ENCODE results near the gene GFPT2. TPM values are rescaled to one million over a fixed set of nuclear protein-coding genes. Genes with fewer than 3 reads are reported as not detected.
A peak's percentile ranks its signal among the peaks of the same experiment; 100 is the strongest.

Gene GFPT2
- total RNA-seq, 4 donors from 2014 or later: 2.5 to 8.4 (median 3.8) TPM

DNA sequence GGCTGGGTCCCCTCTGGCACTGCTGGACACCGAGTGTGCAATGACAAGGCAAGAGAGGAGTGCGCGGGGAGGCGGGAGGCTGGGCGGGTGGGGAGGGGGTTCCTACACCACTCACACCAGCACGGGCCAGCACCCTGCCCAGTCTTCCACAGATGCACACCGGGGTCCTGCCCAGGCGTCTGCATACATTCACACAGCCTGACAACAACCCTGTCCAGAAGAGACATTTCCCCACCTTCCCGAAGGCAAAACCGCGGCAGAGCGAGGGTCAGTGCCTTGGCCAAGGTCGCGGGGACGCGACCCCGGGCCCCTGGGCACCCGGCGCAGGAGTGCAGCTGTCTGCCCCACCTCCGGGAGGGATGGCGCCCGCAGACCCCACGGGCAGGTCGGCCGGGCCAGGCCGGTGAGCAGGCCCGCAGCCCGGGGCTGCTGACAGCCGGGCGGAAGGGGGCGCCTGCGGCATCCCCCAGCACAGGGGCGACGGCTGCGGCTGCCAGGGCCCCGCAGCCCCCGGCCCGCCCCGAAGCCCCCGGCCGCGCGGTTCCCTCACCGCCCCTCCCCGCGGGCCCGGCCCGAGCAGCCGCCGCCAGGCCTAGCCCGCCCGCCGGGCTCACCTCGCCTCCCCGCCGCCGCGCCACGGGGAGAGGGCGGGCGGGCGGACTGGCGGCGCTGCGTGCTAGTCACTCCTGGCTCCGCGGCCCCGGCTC, 61.7 kb downstream of the GFPT2 start:
- WGBS, 2 donors: 0% methylated on average over 32 to 39 of the region's 68 CpGs
- TF ChIP-seq POLR2A (IDR thresholded peaks at IDR 0.05): no peak
- TF ChIP-seq, protein P1, sequence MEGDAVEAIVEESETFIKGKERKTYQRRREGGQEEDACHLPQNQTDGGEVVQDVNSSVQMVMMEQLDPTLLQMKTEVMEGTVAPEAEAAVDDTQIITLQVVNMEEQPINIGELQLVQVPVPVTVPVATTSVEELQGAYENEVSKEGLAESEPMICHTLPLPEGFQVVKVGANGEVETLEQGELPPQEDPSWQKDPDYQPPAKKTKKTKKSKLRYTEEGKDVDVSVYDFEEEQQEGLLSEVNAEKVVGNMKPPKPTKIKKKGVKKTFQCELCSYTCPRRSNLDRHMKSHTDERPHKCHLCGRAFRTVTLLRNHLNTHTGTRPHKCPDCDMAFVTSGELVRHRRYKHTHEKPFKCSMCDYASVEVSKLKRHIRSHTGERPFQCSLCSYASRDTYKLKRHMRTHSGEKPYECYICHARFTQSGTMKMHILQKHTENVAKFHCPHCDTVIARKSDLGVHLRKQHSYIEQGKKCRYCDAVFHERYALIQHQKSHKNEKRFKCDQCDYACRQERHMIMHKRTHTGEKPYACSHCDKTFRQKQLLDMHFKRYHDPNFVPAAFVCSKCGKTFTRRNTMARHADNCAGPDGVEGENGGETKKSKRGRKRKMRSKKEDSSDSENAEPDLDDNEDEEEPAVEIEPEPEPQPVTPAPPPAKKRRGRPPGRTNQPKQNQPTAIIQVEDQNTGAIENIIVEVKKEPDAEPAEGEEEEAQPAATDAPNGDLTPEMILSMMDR (IDR thresholded peaks at IDR 0.05): no peak
- intact Hi-C loops (cut with DNase I; ENCODE audit: low total_unique reads): loop anchor here (10.0 kb wide), 1 partner anchor 173 kb away; no protein-coding TSS in a partner anchor

DNA sequence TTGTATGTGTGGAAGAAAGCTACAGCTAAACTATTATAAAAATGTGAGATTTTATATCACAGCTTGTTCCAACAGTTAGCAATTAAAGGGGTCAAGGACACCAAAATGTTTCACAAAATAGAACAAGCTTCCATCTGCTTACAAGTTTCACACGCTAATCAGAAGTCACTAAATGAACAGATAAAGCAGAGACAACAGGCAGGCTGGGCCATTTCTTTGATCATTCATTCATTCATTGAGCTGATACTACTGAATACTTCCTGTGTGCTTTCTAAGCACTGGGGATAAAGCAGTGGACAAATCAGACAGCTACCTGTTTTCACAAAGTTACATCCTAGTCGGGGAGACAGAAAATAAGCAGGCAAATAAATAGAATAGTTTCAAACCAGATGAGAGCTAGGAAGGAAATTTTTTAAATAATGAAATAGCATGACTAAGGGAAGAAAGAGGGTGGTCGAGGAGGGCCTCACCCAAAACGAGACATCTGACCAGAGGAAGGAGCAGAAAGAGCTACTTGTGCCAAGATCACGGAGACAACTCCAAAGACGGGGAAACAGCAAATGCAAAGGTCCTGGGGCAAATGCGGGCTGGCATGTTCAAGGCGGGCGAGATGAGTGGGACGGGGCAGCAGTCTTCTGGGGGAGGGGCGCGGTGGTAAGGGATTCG, 62.4 kb downstream of the GFPT2 start:
- WGBS, 2 donors: 9 to 13% methylated on average over 13 of the region's 13 CpGs
- no peak overlapping the region for H3K4me3 ChIP-seq (ENCODE audit: low read depth, poor library complexity, severe bottlenecking)
- TF ChIP-seq, protein P1 (IDR thresholded peaks at IDR 0.05): no peak
- no peak for TF ChIP-seq POLR2A (IDR thresholded peaks at IDR 0.05)
- DNase-seq (ENCODE audit: low spot score in 2 of 2): no peak
- intact Hi-C loops (cut with DNase I; ENCODE audit: low total_unique reads): loop anchor here (10.0 kb wide), 1 partner anchor 174 kb away; no protein-coding TSS in a partner anchor

More for the DNA sequence above, 61.7 kb downstream of the GFPT2 start:
- H3K4me3 ChIP-seq (ENCODE audit: low read depth, poor library complexity, severe bottlenecking): peak overlapping the region; percentile 53
- DNase-seq (ENCODE audit: low spot score in 2 of 2): peak in 1 of 2 donors; percentile 85

- TF ChIP-seq, protein P1 (IDR thresholded peaks at IDR 0.05): no peak
- TF ChIP-seq POLR2A (IDR thresholded peaks at IDR 0.05): no peak
- peak in 1 of 2 donors; percentile 84 for DNase-seq (ENCODE audit: low spot score in 2 of 2)
- H3K4me3 ChIP-seq (ENCODE audit: low read depth, poor library complexity, severe bottlenecking): no peak overlapping the region
- intact Hi-C loops (cut with DNase I; ENCODE audit: low total_unique reads): loop anchor here (10.0 kb wide), 1 partner anchor 175 kb away; no protein-coding TSS in a partner anchor
- WGBS, 2 donors: 77 to 78% methylated on average over 5 of the region's 5 CpGs
Observed at GRCh38 chr5:180289966-180290365, 63.2 kb downstream of the GFPT2 start.

DNA sequence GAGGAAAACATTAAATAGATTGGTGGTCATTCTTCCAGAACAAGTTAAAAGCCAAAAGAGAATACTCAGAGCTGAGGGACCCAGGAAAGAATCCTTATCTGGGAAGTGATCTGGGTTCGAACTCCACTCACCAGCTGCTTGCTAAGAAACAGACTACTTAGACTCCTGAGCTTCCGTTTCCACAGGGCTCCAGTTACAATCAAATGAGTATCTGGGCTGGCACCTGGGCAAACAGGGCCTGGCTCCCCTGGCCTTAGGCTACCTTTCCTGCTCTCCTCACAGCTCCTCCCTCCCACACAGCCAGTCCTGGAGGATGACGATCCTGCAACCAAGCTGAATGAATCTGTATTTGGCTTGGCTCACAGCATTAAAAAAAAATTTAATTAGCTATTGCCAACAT, 63.7 kb downstream of the GFPT2 start:
- peak in 1 of 2 donors; percentile 61 for DNase-seq (ENCODE audit: low spot score in 2 of 2)
- intact Hi-C loops (cut with DNase I; ENCODE audit: low total_unique reads): no loop called here
- no peak overlapping the region for H3K4me3 ChIP-seq (ENCODE audit: low read depth, poor library complexity, severe bottlenecking)
- WGBS, 2 donors: 35 to 37% methylated on average over 3 of the region's 3 CpGs
- TF ChIP-seq POLR2A (IDR thresholded peaks at IDR 0.05): no peak
- TF ChIP-seq, protein P1 (IDR thresholded peaks at IDR 0.05): no peak

DNA sequence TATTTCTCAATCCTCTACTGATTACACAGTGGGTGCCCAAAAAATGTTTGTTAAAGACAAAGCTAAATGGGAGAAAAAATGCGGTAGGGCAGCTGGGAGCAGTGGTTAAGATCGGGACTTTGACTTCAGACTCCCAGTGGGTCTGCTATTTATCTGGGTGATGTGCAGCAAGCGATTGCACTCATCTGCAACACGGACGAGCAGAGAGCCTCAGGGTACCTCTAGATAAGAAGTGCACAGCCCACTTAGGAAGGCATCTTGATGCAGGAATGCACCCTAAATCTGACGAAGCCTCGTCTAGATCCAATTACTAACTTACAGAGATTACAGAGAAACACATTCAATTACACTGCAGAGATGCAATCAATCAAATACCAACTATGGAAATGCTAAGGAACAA, 65.3 kb downstream of the GFPT2 start:
- DNase-seq (ENCODE audit: low spot score in 2 of 2): no peak
- H3K4me3 ChIP-seq (ENCODE audit: low read depth, poor library complexity, severe bottlenecking): no peak overlapping the region
- 78 to 87% methylated on average over 7 of the region's 7 CpGs for WGBS, 2 donors
- intact Hi-C loops (cut with DNase I; ENCODE audit: low total_unique reads): no loop called here
- TF ChIP-seq, protein P1 (IDR thresholded peaks at IDR 0.05): no peak
